Loucy (cell line): ENCODE results near the gene GULP1.

Experiments used
- H2AFZ ChIP-seq: fragments of 200-600 bp; sonication (generic); 2 replicates; pipeline ENCODE4 v1.6.0; 2016; ENCODE audit warnings: antibody characterized with exemption, mild to moderate bottlenecking, low read length, moderate library complexity
- H3F3A ChIP-seq: fragments of 200-600 bp; 2 replicates; pipeline ENCODE4 v1.6.0; 2016; ENCODE audit warnings: antibody characterized with exemption, low read depth, mild to moderate bottlenecking
- H3K27me3 ChIP-seq: fragments of 200-600 bp; sonication (generic); 2 replicates; pipeline ENCODE4 v1.6.1; 2014; ENCODE audit warnings: low read length, mild to moderate bottlenecking; ENCODE audit not compliant: insufficient read depth, poor library complexity, severe bottlenecking
- H3K36me3 ChIP-seq: fragments of 200-600 bp; sonication (generic); 2 replicates; pipeline ENCODE4 v1.6.1; 2016; ENCODE audit warnings: low read length; ENCODE audit not compliant: insufficient read depth
- H3K4me1 ChIP-seq: fragments of 200-600 bp; sonication (generic); 2 replicates; pipeline ENCODE4 v1.5.1; 2014; ENCODE audit warnings: low read length, mild to moderate bottlenecking; ENCODE audit not compliant: insufficient read depth, poor library complexity, severe bottlenecking
- H3K4me2 ChIP-seq: fragments of 200-600 bp; sonication (generic); 2 replicates; pipeline ENCODE4 v1.6.0; 2014; ENCODE audit warnings: antibody characterized with exemption, low read length, low read depth, mild to moderate bottlenecking; ENCODE audit not compliant: poor library complexity, severe bottlenecking
- H3K4me3 ChIP-seq: fragments of 200-600 bp; sonication (generic); 2 replicates; pipeline ENCODE4 v1.5.1; 2014; ENCODE audit warnings: low read length, mild to moderate bottlenecking, mixed read lengths; ENCODE audit not compliant: poor library complexity, severe bottlenecking
- H3K79me2 ChIP-seq: fragments of 200-600 bp; sonication (generic); 2 replicates; pipeline ENCODE4 v1.6.1; 2014; ENCODE audit warnings: low read length; ENCODE audit not compliant: insufficient read depth
- H3K9ac ChIP-seq: fragments of 200-600 bp; sonication (generic); 2 replicates; pipeline ENCODE4 v1.6.0; 2014; ENCODE audit warnings: mild to moderate bottlenecking, low read depth, low read length, moderate library complexity; ENCODE audit not compliant: poor library complexity, severe bottlenecking
- H3K9me2 ChIP-seq: fragments of 200-600 bp; sonication (generic); replicated peaks from 2 replicates; pipeline ENCODE4 v1.6.1; 2016; ENCODE audit warnings: low read depth, low read length, mixed read lengths
- H3K9me3 ChIP-seq: fragments of 200-600 bp; sonication (generic); 2 replicates; pipeline ENCODE4 v1.6.1; 2014; ENCODE audit warnings: mild to moderate bottlenecking, antibody characterized with exemption, low read length, low read depth; ENCODE audit not compliant: insufficient read depth
- H4K20me1 ChIP-seq: fragments of 200-600 bp; sonication (generic); 2 replicates; pipeline ENCODE4 v1.6.0; 2014; ENCODE audit warnings: antibody characterized with exemption, low read length, mild to moderate bottlenecking; ENCODE audit not compliant: insufficient read depth, poor library complexity, severe bottlenecking
- CTCF ChIP-seq: fragments of 200-600 bp; sonication (generic); conservative IDR thresholded peaks from 2 replicates; pipeline ENCODE4 v1.5.1; 2014; ENCODE audit warnings: mild to moderate bottlenecking, antibody characterized with exemption, low read length
- EZH2phosphoT487 ChIP-seq: fragments of 200-600 bp; IDR thresholded peaks from 2 replicates; pipeline ENCODE4 v1.6.1; 2018; ENCODE audit warnings: antibody characterized with exemption, mild to moderate bottlenecking, moderate library complexity, borderline replicate concordance

The GULP1 gene

GRCh38 chr2:188561473-188561979 lies 269.9 kb downstream of the GULP1 start:
- H3K9ac ChIP-seq, result no peak overlapping the region
- no peaks in the 10 kb centered on the region for H3K79me2 ChIP-seq
- no peak overlapping the region for H3K4me2 ChIP-seq
- no peaks in the 10 kb centered on the region for H3K36me3 ChIP-seq
- H3F3A ChIP-seq, result no peaks in the 10 kb centered on the region
- H3K4me3 ChIP-seq, result no peak overlapping the region
- TF ChIP-seq EZH2phosphoT487 (no peak), CTCF (no peak)
- H3K9me3 ChIP-seq, result no peaks in the 10 kb centered on the region; the same call in 1 of the 2 replicates
- no peaks in the 10 kb centered on the region for H4K20me1 ChIP-seq
- no peak overlapping the region for H2AFZ ChIP-seq
- H3K9me2 ChIP-seq, result no peaks in the 10 kb centered on the region
- H3K4me1 ChIP-seq, result no peaks in the 10 kb centered on the region
- H3K27me3 ChIP-seq, result no peaks in the 10 kb centered on the region

GRCh38 chr2:188569431-188570165 lies 277.9 kb downstream of the GULP1 start:
- Histone ChIP-seq H3K27me3 (no peaks in the 10 kb centered on the region), H3K4me3 (no peak overlapping the region), H2AFZ (no peak overlapping the region), H4K20me1 (no peaks in the 10 kb centered on the region), H3K9me2 (no peaks in the 10 kb centered on the region), H3K36me3 (no peaks in the 10 kb centered on the region), H3K4me1 (no peaks in the 10 kb centered on the region), H3F3A (no peaks in the 10 kb centered on the region), H3K9me3 (no peaks in the 10 kb centered on the region), H3K9ac (no peak overlapping the region), H3K4me2 (no peak overlapping the region), H3K79me2 (no peaks in the 10 kb centered on the region)
- TF ChIP-seq CTCF (no peak), EZH2phosphoT487 (no peak)

GRCh38 chr2:188570370-188570769 lies 278.7 kb downstream of the GULP1 start:
- Histone ChIP-seq H3K4me1 (no peaks in the 10 kb centered on the region), H3K79me2 (no peaks in the 10 kb centered on the region), H3K4me2 (no peak overlapping the region), H3K9me2 (no peaks in the 10 kb centered on the region), H3K9me3 (no peaks in the 10 kb centered on the region), H3K4me3 (no peak overlapping the region), H3K36me3 (no peaks in the 10 kb centered on the region), H2AFZ (no peak overlapping the region), H3K27me3 (no peaks in the 10 kb centered on the region), H3K9ac (no peak overlapping the region), H3F3A (no peaks in the 10 kb centered on the region), H4K20me1 (no peaks in the 10 kb centered on the region)
- no peak for TF ChIP-seq EZH2phosphoT487
- no peak for TF ChIP-seq CTCF
